CD4-positive, alpha-beta memory T cell (primary cell): Measurements from ENCODE around the gene UFSP1. TPM values are rescaled to one million over a fixed set of nuclear protein-coding genes. Genes with fewer than 3 reads are reported as not detected.

Source experiments
- CTCF ChIA-PET: fragments of 350-600 bp; sonication (Branson Sonifier 250); formaldehyde crosslinking; loops from one replicate; lab custom pipeline; 2021; ENCODE audit warnings: inconsistent platforms; ENCODE audit not compliant: partially characterized antibody; lab: Charles Lee
- POLR2A ChIA-PET: fragments of 350-600 bp; sonication (Branson Sonifier 250); formaldehyde crosslinking; loops from one replicate; lab custom pipeline; 2021; ENCODE audit not compliant: partially characterized antibody; lab: Charles Lee
- DNase-seq, 5 donors: peaks; one replicate each; pipeline versions ENCODE4 v3.0.0 to v3.0.0-alpha.2; 2020 to 2022; ENCODE audit warnings: mixed read lengths in 1 of 5
- H3K27ac ChIP-seq: one replicate; pipeline ENCODE4 v1.7.0; 2013; ENCODE audit warnings: low read depth, low read length
- H3K27me3 ChIP-seq: 2 replicates; pipeline ENCODE4 v1.7.0; 2013; ENCODE audit warnings: mild to moderate bottlenecking, low read length, moderate library complexity; ENCODE audit not compliant: insufficient read depth
- H3K36me3 ChIP-seq: 2 replicates; pipeline ENCODE4 v1.7.0; 2013; ENCODE audit warnings: mild to moderate bottlenecking, low read length, moderate library complexity; ENCODE audit not compliant: insufficient read depth
- H3K4me1 ChIP-seq: 2 replicates; pipeline ENCODE4 v1.7.0; 2013; ENCODE audit warnings: mild to moderate bottlenecking, low read length, moderate library complexity; ENCODE audit not compliant: insufficient read depth
- H3K4me3 ChIP-seq, 2 donors: one replicate each; pipeline ENCODE4 v1.7.0; 2013; ENCODE audit warnings: low read length in 2 of 2, mild to moderate bottlenecking in 1 of 2
- H3K9me3 ChIP-seq, 2 donors: one replicate each; pipeline ENCODE4 v1.7.0; 2013; ENCODE audit warnings: low read length in 2 of 2, control low read depth in 1 of 2; ENCODE audit not compliant: control insufficient read depth in 1 of 2
- H3K27ac Mint-ChIP-seq, 7 donors: one replicate each; pipeline ENCODE4 v1.8.0; 2020 to 2021; ENCODE audit warnings: mixed read lengths in 7 of 7, mild to moderate bottlenecking in 6 of 7, inconsistent platforms in 3 of 7, moderate library complexity in 3 of 7
- H3K27me3 Mint-ChIP-seq, 2 donors: one replicate each; pipeline ENCODE4 v1.8.0; 2020 to 2021; ENCODE audit warnings: mixed read lengths in 2 of 2
- H3K36me3 Mint-ChIP-seq, 2 donors: one replicate each; pipeline ENCODE4 v1.8.0; 2020 to 2021; ENCODE audit warnings: mixed read lengths in 2 of 2, inconsistent platforms in 1 of 2, mild to moderate bottlenecking in 1 of 2
- H3K4me1 Mint-ChIP-seq, 4 donors: one replicate each; pipeline ENCODE4 v1.8.0; 2020 to 2021; ENCODE audit warnings: mixed read lengths in 4 of 4, mild to moderate bottlenecking in 1 of 4
- H3K4me3 Mint-ChIP-seq, 8 donors: one replicate each; pipeline ENCODE4 v1.8.0; 2020 to 2021; ENCODE audit warnings: mixed read lengths in 8 of 8, mild to moderate bottlenecking in 7 of 8, moderate library complexity in 6 of 8, inconsistent platforms in 3 of 8
- H3K9me3 Mint-ChIP-seq, 8 donors: one replicate each; pipeline ENCODE4 v1.8.0; 2020 to 2021; ENCODE audit warnings: mixed read lengths in 8 of 8, mild to moderate bottlenecking in 5 of 8, inconsistent platforms in 3 of 8, moderate library complexity in 1 of 8
- intact Hi-C: fragments of 100-400 bp; cut with micrococcal nuclease; formaldehyde crosslinking; loops from one replicate; pipeline ENCODE4 v1.15.1; 2023
- microRNA-seq: library from miRNA; unstranded; fragments of <30 nt; microRNA quantifications from one replicate; pipeline ENCODE4 v1.2.0, GENCODE V29; 2021; ENCODE audit warnings: borderline replicate concordance, borderline number of aligned reads, borderline microRNAs expressed, mixed read lengths
- polyA plus RNA-seq, 2 donors: library from polyadenylated mRNA; unstranded; fragments of 300-500 nt; fragmentation: Illumina TruSeq; gene quantifications; one replicate each; pipeline ENCODE4 v1.2.3, GENCODE V29; 2021
- total RNA-seq, 2 experiments: library from RNA; stranded (reverse); gene quantifications; one replicate each; pipeline ENCODE4 v1.2.3, GENCODE V29; 2021

Gene UFSP1
- total and polyA plus RNA-seq, 4 experiments from 2014 or later = 0.34 to 11.0 (median 6.4) TPM

- Mint-ChIP-seq H3K4me3 (peak within 1 kb of the TSS; percentile 88 to 96 (median 92)), H3K9me3 (peaks cover 0 to 4% (median 0%) of the 10 kb centered on the region in 8 donors), H3K27me3 (no peaks in the 10 kb centered on the region), H3K27ac (peak within 1 kb of the TSS; percentile 88 to 95 (median 93)), H3K36me3 (peaks cover 7 to 12% of the 10 kb centered on the region in 2 donors), H3K4me1 (peaks cover 11 to 36% (median 20%) of the 10 kb centered on the region in 4 donors)
- Histone ChIP-seq H3K4me3 (peak within 1 kb of the TSS; percentile 84 to 86), H3K27ac (peak within 1 kb of the TSS; percentile 51), H3K36me3 (no peaks in the 10 kb centered on the region), H3K9me3 (no peaks in the 10 kb centered on the region), H3K4me1 (peaks cover 25% of the 10 kb centered on the region), H3K27me3 (no peaks in the 10 kb centered on the region)
- intact Hi-C loops = loop anchor here (1.0 to 5.0 kb wide), 7 partner anchors 15 to 240 kb away; partner anchors contain the start of genes GIGYF1, MOSPD3 and UFSP1
- CTCF ChIA-PET = interaction anchor here (0.6 to 4.4 kb wide), 26 partner anchors 10 to 424 kb away, joined by 3 to 62 read pairs (median 5); partner anchors contain the start of genes POP7, SRRT, TRIP6 and UFSP1
- POLR2A ChIA-PET = interaction anchor here (0.6 to 2.9 kb wide), 20 partner anchors 12 to 662 kb away, joined by 3 to 35 read pairs (median 4); partner anchors contain the start of genes FBXO24, LRCH4, POP7 and SRRT
- DNase-seq = peak; percentile 83 to 91 (median 88)
Measured at GRCh38 chr7:100852048-100852872, 37.3 kb downstream of the UFSP1 start, which contains the start of gene SLC12A9. SLC12A9 (plus strand) TSS chr7:100852713; CDS start chr7:100854198, 1,485 bp downstream.

- ChIA-PET POLR2A (no interaction called here), CTCF (interaction anchor here (1.5 kb wide), 1 partner anchor 10 kb away, joined by 4 read pairs; no protein-coding TSS in a partner anchor)
- Mint-ChIP-seq H3K9me3 (peaks cover 0 to 4% (median 0%) of the 10 kb centered on the region in 8 donors), H3K27me3 (no peaks in the 10 kb centered on the region), H3K4me1 (peaks cover 3 to 7% (median 4%) of the 10 kb centered on the region in 4 donors), H3K4me3 (no peak overlapping the region), H3K36me3 (no peaks in the 10 kb centered on the region), H3K27ac (peak overlapping the region in 1 of 7 donors; percentile 46)
- Histone ChIP-seq H3K4me3 (no peak overlapping the region), H3K36me3 (no peaks in the 10 kb centered on the region), H3K4me1 (peaks cover 9% of the 10 kb centered on the region), H3K27ac (no peak overlapping the region), H3K27me3 (no peaks in the 10 kb centered on the region), H3K9me3 (no peaks in the 10 kb centered on the region)
- intact Hi-C loops = no loop called here
- no peak for DNase-seq
Measured at GRCh38 chr7:100847360-100847759, 42.2 kb downstream of the UFSP1 start.

GRCh38 chr7:100840470-100841100 is 48.9 kb downstream of the UFSP1 start:
- H3K27me3 Mint-ChIP-seq = no peaks in the 10 kb centered on the region
- intact Hi-C loops = no loop called here
- Histone ChIP-seq H3K4me1 (peaks cover 9% of the 10 kb centered on the region), H3K4me3 (no peak overlapping the region), H3K9me3 (no peaks in the 10 kb centered on the region), H3K36me3 (no peaks in the 10 kb centered on the region), H3K27ac (no peak overlapping the region), H3K27me3 (no peaks in the 10 kb centered on the region)
- ChIA-PET POLR2A (no interaction called here), CTCF (interaction anchor here (3.5 kb wide), 1 partner anchor 11 kb away, joined by 17 read pairs; the partner anchor contains the start of gene SLC12A9)
- no peak overlapping the region for H3K27ac Mint-ChIP-seq
- peaks cover 1 to 14% (median 7%) of the 10 kb centered on the region in 4 donors for H3K4me1 Mint-ChIP-seq
- no peaks in the 10 kb centered on the region for H3K36me3 Mint-ChIP-seq
- H3K4me3 Mint-ChIP-seq = no peak overlapping the region
- no peaks in the 10 kb centered on the region for H3K9me3 Mint-ChIP-seq
- DNase-seq = no peak

GRCh38 chr7:100839361-100839760 is 50.2 kb downstream of the UFSP1 start:
- H3K27ac Mint-ChIP-seq = no peak overlapping the region
- H3K36me3 Mint-ChIP-seq = no peaks in the 10 kb centered on the region
- CTCF ChIA-PET = interaction anchor here (0.7 kb wide), 1 partner anchor 13 kb away, joined by 3 read pairs; the partner anchor contains the start of gene SLC12A9
- no peak overlapping the region for H3K4me3 Mint-ChIP-seq
- no peak overlapping the region for H3K27ac ChIP-seq
- peaks cover 2 to 15% (median 7%) of the 10 kb centered on the region in 4 donors for H3K4me1 Mint-ChIP-seq
- intact Hi-C loops = loop anchor here (5.0 kb wide), 1 partner anchor 48 kb away; the partner anchor contains the start of gene UFSP1
- H3K27me3 Mint-ChIP-seq = no peaks in the 10 kb centered on the region
- H3K9me3 Mint-ChIP-seq = no peaks in the 10 kb centered on the region
- no peaks in the 10 kb centered on the region for H3K27me3 ChIP-seq
- POLR2A ChIA-PET = no interaction called here
- H3K36me3 ChIP-seq = no peaks in the 10 kb centered on the region
- H3K9me3 ChIP-seq = no peaks in the 10 kb centered on the region
- H3K4me3 ChIP-seq = no peak overlapping the region
- DNase-seq = no peak
- H3K4me1 ChIP-seq = peaks cover 9% of the 10 kb centered on the region

Small RNAs within 50 kb of the gene (microRNA-seq; reads per million reads assigned to microRNA genes)
- gene MIR6875 = not detected

Other genes with a start within 250 kb of the UFSP1 start
- 1 to 10 TPM; 5.4 to 6.2 TPM for gene TFR2, start 248.2 kb downstream of the UFSP1 start, total RNA-seq
- gene TFR2, start 248.2 kb downstream of the UFSP1 start, polyA plus RNA-seq = 1 to 10 TPM in 1 of 2 donors, under 1 TPM in 1; 0.75 to 2.8 TPM
- not detected for gene ACTL6B, start 233.3 kb downstream of the UFSP1 start, total RNA-seq
- not detected for gene ACTL6B, start 233.3 kb downstream of the UFSP1 start, polyA plus RNA-seq
- gene GNB2, start 216.0 kb downstream of the UFSP1 start, total RNA-seq = 100 to 1,000 TPM; 138 to 144 TPM
- gene GNB2, start 216.0 kb downstream of the UFSP1 start, polyA plus RNA-seq = 10 to 100 TPM; 48.3 to 60.7 TPM
- gene GIGYF1, start 195.5 kb downstream of the UFSP1 start, total RNA-seq = 100 to 1,000 TPM; 116 to 118 TPM
- gene GIGYF1, start 195.5 kb downstream of the UFSP1 start, polyA plus RNA-seq = 1 to 10 TPM in 1 of 2 donors, under 1 TPM in 1; 0.19 to 3.1 TPM
- 10 to 100 TPM; 14.6 to 16.0 TPM for gene POP7, start 183.6 kb downstream of the UFSP1 start, total RNA-seq
- 10 to 100 TPM; 43.7 to 49.9 TPM for gene POP7, start 183.6 kb downstream of the UFSP1 start, polyA plus RNA-seq
- not detected for gene EPO, start 169.2 kb downstream of the UFSP1 start, total RNA-seq
- not detected for gene EPO, start 169.2 kb downstream of the UFSP1 start, polyA plus RNA-seq
- not detected for gene ZAN, start 156.1 kb downstream of the UFSP1 start, total RNA-seq
- not detected for gene ZAN, start 156.1 kb downstream of the UFSP1 start, polyA plus RNA-seq
- gene EPHB4, start 62.2 kb downstream of the UFSP1 start, total RNA-seq = 1 to 10 TPM; 3.3 to 5.2 TPM
- under 1 TPM in 1 of 2 donors, not detected in 1; 0.08 TPM for gene EPHB4, start 62.2 kb downstream of the UFSP1 start, polyA plus RNA-seq
- 10 to 100 TPM; 63.7 to 64.6 TPM for gene SLC12A9, start 37.0 kb downstream of the UFSP1 start, total RNA-seq
- 1 to 10 TPM; 7.0 to 9.1 TPM for gene SLC12A9, start 37.0 kb downstream of the UFSP1 start, polyA plus RNA-seq
- gene TRIP6, start 22.3 kb downstream of the UFSP1 start, total RNA-seq = 1 to 10 TPM; 7.6 to 9.4 TPM
- 1 to 10 TPM; 2.7 to 4.9 TPM for gene TRIP6, start 22.3 kb downstream of the UFSP1 start, polyA plus RNA-seq
- 100 to 1,000 TPM; 264 to 272 TPM for gene SRRT, start 14.6 kb downstream of the UFSP1 start, total RNA-seq
- 10 to 100 TPM; 37.8 to 86.5 TPM for gene SRRT, start 14.6 kb downstream of the UFSP1 start, polyA plus RNA-seq
- gene ACHE, start 6.2 kb upstream of the UFSP1 start, total RNA-seq = not detected
- not detected for gene ACHE, start 6.2 kb upstream of the UFSP1 start, polyA plus RNA-seq
- not detected for gene MUC3A, start 59.8 kb upstream of the UFSP1 start, total RNA-seq
- not detected for gene MUC3A, start 59.8 kb upstream of the UFSP1 start, polyA plus RNA-seq
- gene MUC12, start 79.8 kb upstream of the UFSP1 start, total RNA-seq = not detected
- gene MUC12, start 79.8 kb upstream of the UFSP1 start, polyA plus RNA-seq = under 1 TPM in 1 of 2 donors, not detected in 1; 0.45 TPM
- gene MUC17, start 130.4 kb upstream of the UFSP1 start, total RNA-seq = not detected
- gene MUC17, start 130.4 kb upstream of the UFSP1 start, polyA plus RNA-seq = not detected
- gene TRIM56, start 195.8 kb upstream of the UFSP1 start, total RNA-seq = 10 to 100 TPM; 79.4 to 81.1 TPM
- gene TRIM56, start 195.8 kb upstream of the UFSP1 start, polyA plus RNA-seq = 10 to 100 TPM in 1 of 2 donors, 1 to 10 TPM in 1; 2.8 to 16.3 TPM
- under 1 TPM; 0.11 to 0.20 TPM for gene SERPINE1, start 237.4 kb upstream of the UFSP1 start, total RNA-seq
- gene SERPINE1, start 237.4 kb upstream of the UFSP1 start, polyA plus RNA-seq = not detected